HG03175 (cell line): ENCODE measurements around the gene RMRP.

ENCODE experiments used
- ATAC-seq: cut with Tn5 transposase; IDR thresholded peaks from one replicate; pipeline ENCODE4 v1.9.1; 2021; ENCODE audit warnings: mild to moderate bottlenecking, moderate library complexity; ENCODE audit not compliant: unreplicated experiment

The RMRP gene

DNA sequence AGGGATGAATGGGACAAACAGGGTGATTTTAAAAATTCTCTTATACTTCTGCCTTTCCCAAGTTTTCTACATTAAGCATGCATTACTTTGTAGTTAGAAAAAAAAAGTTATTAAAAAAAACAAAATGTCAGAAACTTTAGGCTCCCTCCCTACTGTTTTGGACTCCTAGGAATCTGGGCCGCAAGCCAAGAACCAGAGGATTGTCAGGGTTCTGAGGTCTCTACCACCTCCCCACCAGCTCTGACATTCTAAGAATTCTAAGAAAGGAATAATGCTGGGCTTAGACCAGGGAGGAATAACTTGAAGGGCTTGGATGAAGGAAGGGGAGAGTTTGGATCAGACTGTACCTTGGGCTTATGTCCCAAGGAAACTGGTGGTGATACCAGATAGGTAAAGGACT is 8.2 kb upstream of the RMRP start:
- no peak for ATAC-seq

DNA sequence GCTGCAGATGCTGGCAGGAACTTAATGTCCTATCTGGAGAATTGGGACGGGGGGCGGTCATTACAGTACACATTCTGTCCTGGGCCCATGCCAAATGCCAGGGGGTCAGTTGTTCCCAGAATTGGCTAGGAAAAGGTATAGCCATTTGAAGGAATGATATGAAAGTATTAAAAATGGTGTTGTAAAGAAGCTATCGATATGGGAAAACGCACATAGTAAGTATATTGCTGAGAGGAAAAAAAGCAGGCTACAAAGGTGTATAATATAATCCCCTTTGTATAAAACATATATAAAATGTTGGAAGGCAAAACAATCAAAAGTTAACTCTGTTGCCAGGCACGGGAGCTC is 7.6 kb upstream of the RMRP start:
- ATAC-seq: no peak

DNA sequence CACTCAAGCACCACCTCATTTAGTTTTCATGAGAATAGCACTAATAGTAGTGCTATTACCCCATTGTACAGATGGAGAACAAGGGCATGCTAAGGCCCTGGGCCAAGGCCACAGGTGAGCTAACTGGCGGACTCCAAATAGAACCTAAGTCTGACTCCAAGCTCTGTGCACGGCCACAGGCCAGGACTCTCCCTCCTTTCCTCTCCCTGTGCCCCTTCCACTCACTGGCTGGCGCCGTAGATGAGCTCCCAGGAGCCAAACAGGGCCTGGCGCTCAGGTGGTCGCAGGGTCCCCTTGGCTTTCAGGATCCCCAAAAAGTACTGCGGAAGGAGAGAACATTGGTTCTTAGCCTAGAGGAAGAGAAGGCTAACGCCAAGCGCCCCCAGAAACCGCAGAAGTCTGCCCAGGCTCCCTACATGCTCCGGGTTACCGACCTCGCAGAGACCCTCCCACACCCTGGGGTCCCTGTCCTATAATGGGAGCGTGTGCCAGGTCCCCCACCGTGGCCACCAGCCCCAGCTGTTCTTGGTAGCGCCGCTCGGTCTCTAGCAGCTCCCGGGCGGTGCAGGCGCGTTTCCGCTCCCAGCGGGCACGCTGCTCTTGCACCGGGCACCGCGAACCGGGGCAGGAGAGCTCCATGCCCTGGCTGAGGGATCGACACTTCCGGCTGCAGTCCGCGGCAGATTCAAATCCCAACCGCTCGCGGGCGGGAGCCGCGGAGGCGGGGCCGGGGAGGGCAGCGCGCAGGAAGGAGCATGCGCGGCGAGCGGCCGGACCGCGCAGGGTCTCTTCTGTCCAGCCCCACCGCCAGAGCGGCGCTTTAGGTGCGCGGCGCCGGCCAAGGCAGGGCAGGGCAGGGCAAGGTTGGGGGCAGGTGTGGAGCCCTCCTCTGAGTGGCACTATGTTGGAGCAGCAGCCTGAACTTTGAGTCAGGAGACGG is 7.0 kb upstream of the RMRP start, which contains the start of gene ARHGEF39:
Gene ARHGEF39 (minus strand): TSS at position 665 of the 940 bp plus-strand sequence. CDS start 26 bp downstream, at position 639.
- peak; percentile 70 for ATAC-seq

GRCh38 chr9:35662437-35662836 is 4.6 kb upstream of the RMRP start:
- no peak for ATAC-seq

- no peak for ATAC-seq
Observed at GRCh38 chr9:35661756-35662350, 4.0 kb upstream of the RMRP start.

- ATAC-seq: no peak
Observed at GRCh38 chr9:35660966-35661415, 3.2 kb upstream of the RMRP start.

- no peak for ATAC-seq
Observed at GRCh38 chr9:35659340-35659739, 1.5 kb upstream of the RMRP start.

GRCh38 chr9:35658968-35659220 is 1.1 kb upstream of the RMRP start:
- ATAC-seq: no peak

GRCh38 chr9:35658137-35658967 is 533 bp upstream of the RMRP start, which contains the start of gene CCDC107:
TSS of gene CCDC107 (plus strand) at chr9:35658292. CDS start at chr9:35658380, 88 bp downstream.
- peak; percentile 66 for ATAC-seq

GRCh38 chr9:35656831-35657545 is 831 bp downstream of the RMRP start:
- ATAC-seq: no peak

GRCh38 chr9:35656348-35656747 is 1.5 kb downstream of the RMRP start:
- ATAC-seq: no peak

DNA sequence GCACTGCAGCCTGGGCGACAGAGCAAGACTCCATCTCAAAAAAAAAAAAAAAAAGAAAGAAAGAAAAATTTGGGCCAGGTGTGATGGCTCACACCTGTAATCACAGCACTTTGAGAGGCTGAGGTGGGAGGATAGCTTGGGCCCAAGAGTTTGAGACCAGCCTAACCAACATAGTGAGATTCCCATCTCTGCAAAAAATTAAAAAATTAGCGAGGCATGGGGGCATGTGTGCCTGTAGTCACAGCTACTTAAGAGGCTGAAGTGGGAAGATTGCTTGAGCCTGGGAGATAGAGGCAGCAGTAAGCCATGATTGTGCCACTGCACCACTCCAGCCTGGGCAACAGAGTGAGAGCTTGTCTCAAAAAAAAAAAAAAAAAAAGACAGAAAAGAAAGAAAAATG is 4.2 kb downstream of the RMRP start:
- ATAC-seq: no peak

DNA sequence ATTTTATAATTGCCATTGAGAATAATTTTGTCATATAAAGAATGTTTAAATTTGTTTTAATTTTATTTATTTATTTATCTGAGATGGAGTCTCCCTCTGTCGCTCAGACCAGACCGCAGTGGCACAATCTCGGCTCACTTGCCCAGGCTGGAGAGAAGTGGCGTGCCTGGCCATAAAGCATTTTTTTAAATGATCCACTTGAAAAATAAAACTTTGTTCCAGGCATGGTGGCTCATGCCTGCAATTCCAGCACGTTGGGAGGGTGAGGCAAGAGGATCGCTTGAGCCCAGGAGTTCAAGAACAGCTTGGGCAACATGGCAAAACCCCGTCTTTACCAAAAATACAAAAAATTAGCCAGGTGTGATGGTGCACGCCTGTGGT is 5.0 kb downstream of the RMRP start:
- ATAC-seq: no peak

GRCh38 chr9:35651956-35652828 is 5.6 kb downstream of the RMRP start:
- no peak for ATAC-seq

DNA sequence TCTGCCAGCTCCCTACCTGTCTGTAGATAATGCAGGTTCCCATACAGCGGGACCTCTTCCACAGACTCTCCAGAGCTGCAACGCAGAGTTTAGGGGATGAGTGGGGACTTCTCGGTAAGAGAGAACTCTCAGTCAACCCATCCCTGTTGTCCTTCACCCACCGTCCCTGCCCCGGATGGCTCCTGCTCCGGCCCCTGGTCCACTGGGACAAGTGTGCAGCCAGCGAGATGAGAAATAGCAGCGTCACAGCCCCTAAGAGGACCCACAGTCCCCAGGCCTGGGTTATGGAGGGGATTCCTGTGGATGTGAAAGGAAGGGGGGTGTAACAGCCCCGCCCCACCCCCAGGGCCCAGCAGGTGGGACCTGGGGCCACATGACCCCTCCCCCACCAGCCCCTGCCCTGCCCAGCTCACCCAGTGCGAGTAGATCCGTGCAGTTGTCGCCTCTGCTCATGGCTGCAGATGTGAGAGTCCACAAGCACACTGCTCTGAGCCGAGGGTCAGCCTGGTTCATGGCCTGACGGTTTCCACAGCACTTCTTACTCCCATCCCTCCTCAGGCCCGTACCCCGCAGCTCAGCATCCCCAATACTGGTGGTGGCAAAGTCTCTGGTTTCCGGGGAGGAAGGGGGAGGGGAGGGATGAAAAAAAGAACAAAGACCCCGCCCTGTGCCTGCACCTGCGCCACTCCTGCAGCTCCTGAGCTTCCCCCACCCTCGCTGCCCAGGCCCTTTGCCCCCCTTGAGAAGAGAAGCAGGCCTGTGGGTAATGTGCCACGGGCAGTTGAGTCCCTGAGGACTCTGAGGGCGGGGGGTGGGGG is 7.3 kb downstream of the RMRP start, which contains the start of gene SIT1:
Gene SIT1 (minus strand): TSS at position 591 of the 818 bp plus-strand sequence. CDS start 78 bp downstream, at position 513.
- ATAC-seq: no peak

DNA sequence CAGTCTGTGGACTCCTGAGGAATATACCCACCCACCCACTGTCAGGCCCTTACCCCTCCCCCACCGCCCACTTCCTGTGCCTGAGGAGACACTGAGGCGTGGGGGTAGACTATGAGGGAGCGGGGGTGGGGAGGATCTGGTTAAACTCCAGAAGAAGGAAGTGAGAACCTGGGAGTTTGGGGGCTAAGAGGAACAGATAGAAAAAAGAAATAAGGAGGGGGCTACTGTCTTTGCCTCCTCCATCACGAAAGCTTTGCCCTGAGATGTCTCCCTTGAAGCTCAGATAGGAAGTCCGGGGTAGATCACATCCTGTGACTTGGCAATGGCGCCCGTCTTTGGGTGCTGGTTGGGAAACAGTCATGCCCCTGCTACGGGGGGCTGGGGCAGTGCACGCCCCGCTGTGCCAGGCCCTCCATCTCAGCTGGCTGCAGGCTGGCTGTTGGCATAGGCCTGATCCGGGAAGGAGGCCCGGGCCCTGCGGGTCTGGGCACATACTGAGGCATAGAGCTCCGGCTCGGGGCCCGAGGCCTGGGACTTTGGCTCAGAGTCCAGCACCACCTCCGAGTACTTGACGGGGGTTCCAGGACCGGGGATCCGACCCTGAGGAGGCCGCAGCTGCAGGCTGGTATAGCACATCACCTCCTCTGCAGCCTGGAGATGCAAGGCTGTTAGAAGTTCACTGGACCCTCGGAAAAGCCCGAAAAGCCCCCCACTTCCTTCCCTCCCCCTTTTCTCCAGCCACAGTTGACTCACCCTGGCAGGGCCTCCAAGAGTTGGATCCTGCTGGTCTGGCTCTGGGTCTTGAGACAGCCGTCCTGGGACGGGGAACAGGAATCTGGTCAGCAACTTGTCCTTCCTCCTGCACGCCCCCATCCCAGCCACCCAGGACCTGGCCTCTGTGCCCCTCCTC is 8.1 kb downstream of the RMRP start:
- ATAC-seq: no peak

GRCh38 chr9:35646533-35647265 is 11.1 kb downstream of the RMRP start:
- peak; percentile 88 for ATAC-seq
